ENCODE measurements around the gene CAV2. TPM values are rescaled to one million over a fixed set of nuclear protein-coding genes. Genes with fewer than 3 reads are reported as not detected.

Gene CAV2
- total and polyA plus RNA-seq, 2 of the 13 experiments (the other 11 are each of a cell fraction or from before 2014, with no cell fraction given), result 0.09 to 0.18 TPM

GRCh38 chr7:116525913-116526861 is 26.6 kb downstream of the CAV2 start (continued):
- TF ChIP-seq RBFOX2 (IDR thresholded peaks at IDR 0.05; ENCODE audit: low read depth, low read length) (no peak), IRF1 (CRISPR knock-in tag; IDR thresholded peaks at IDR 0.05; ENCODE audit: low read depth) (no peak), ZFX (CRISPR knock-in tag; IDR thresholded peaks at IDR 0.05; ENCODE audit: low read depth) (0 out of 2 replicates have a peak, but pooled peaks have one; percentile 20), YY1 (IDR thresholded peaks at IDR 0.05; ENCODE audit: insufficient read depth, insufficient replicate concordance, low read depth, low read length) (peak; percentile 19), MAX (IDR thresholded peaks at IDR 0.05) (peak; percentile 64; the same call in 1 of the 2 replicates), ATAD3A (CRISPR knock-in tag; IDR thresholded peaks at IDR 0.05) (no peak), ZNF678 (CRISPR knock-in tag; IDR thresholded peaks at IDR 0.05) (no peak), CREB1 (IDR thresholded peaks at IDR 0.05) (0 out of 2 replicates have a peak, but pooled peaks have one; percentile 28), CREB1 (CRISPR knock-in tag; IDR thresholded peaks at IDR 0.05) (no peak), POGZ (CRISPR knock-in tag; IDR thresholded peaks at IDR 0.05) (0 out of 2 replicates have a peak, but pooled peaks have one; percentile 35), PHF5A (CRISPR knock-in tag; IDR thresholded peaks at IDR 0.05; ENCODE audit: low read depth, unreplicated experiment) (no peak), TBL1XR1 (IDR thresholded peaks at IDR 0.05; ENCODE audit: borderline replicate concordance, low read length, partially characterized antibody) (no peak), ZNF75D (CRISPR knock-in tag; IDR thresholded peaks at IDR 0.05; ENCODE audit: borderline replicate concordance) (no peak), HOXA3 (CRISPR knock-in tag; IDR thresholded peaks at IDR 0.05) (peak; percentile 31; the same call in 1 of the 2 replicates), HINFP (CRISPR knock-in tag; IDR thresholded peaks at IDR 0.05; ENCODE audit: low read depth) (no peak), EZH2 (conservative IDR thresholded peaks at IDR 0.05; ENCODE audit: low read depth, low read length) (peak; percentile 43; the same call in 1 of the 2 replicates)

Data from HepG2 (cell line).